ENCODE data around the gene DGKH.

Gene DGKH

GRCh38 chr13:42100960-42101359 is 52.5 kb downstream of the DGKH start:
- no peak overlapping the region for H3K4me3 ChIP-seq (ENCODE audit: low read depth, low read length)
- TF ChIP-seq CTCF (IDR thresholded peaks at IDR 0.05; ENCODE audit: insufficient read depth, low read depth, low read length, missing control alignments), result no peak
- no peak for DNase-seq (ENCODE audit: low read depth)

- no peak for TF ChIP-seq CTCF (IDR thresholded peaks at IDR 0.05; ENCODE audit: insufficient read depth, low read depth, low read length, missing control alignments)
- no peak overlapping the region for H3K4me3 ChIP-seq (ENCODE audit: low read depth, low read length)
- DNase-seq (ENCODE audit: low read depth), result no peak
Observed at GRCh38 chr13:42101821-42102585, 53.6 kb downstream of the DGKH start.

- DNase-seq (ENCODE audit: low read depth), result no peak
- no peak for TF ChIP-seq CTCF (IDR thresholded peaks at IDR 0.05; ENCODE audit: insufficient read depth, low read depth, low read length, missing control alignments)
- no peak overlapping the region for H3K4me3 ChIP-seq (ENCODE audit: low read depth, low read length)
Observed at GRCh38 chr13:42102961-42103865, 54.8 kb downstream of the DGKH start.

- DNase-seq (ENCODE audit: low read depth), result no peak
- no peak for TF ChIP-seq CTCF (IDR thresholded peaks at IDR 0.05; ENCODE audit: insufficient read depth, low read depth, low read length, missing control alignments)
Observed at GRCh38 chr13:42106998-42107397, 58.5 kb downstream of the DGKH start.

GRCh38 chr13:42107421-42107820 is 59.0 kb downstream of the DGKH start:
- no peak for DNase-seq (ENCODE audit: low read depth)
- TF ChIP-seq CTCF (IDR thresholded peaks at IDR 0.05; ENCODE audit: insufficient read depth, low read depth, low read length, missing control alignments), result no peak

More at GRCh38 chr13:42106998-42107397, 58.5 kb downstream of the DGKH start:
- H3K4me3 ChIP-seq (ENCODE audit: low read depth, low read length), result no peak overlapping the region

GRCh38 chr13:42108217-42108616 is 59.8 kb downstream of the DGKH start:
- no peak overlapping the region for H3K4me3 ChIP-seq (ENCODE audit: low read depth, low read length)
- DNase-seq (ENCODE audit: low read depth), result no peak
- no peak for TF ChIP-seq CTCF (IDR thresholded peaks at IDR 0.05; ENCODE audit: insufficient read depth, low read depth, low read length, missing control alignments)

More at GRCh38 chr13:42107421-42107820, 59.0 kb downstream of the DGKH start:
- no peak overlapping the region for H3K4me3 ChIP-seq (ENCODE audit: low read depth, low read length)

Measured in GM12865 (cell line).